Cerebellar cortex (tissue), 1 donor: ENCODE data around the gene TNS2.

Source experiments
- DNase-seq: peaks from one replicate; pipeline ENCODE4 v3.0.0-alpha.2; 2015; ENCODE audit warnings: low spot score

Gene TNS2

GRCh38 chr12:53068811-53069585 lies 19.1 kb downstream of the TNS2 start:
- DNase-seq, result no peak

- DNase-seq, result no peak
Measured at GRCh38 chr12:53069621-53070410, 20.0 kb downstream of the TNS2 start.

- no peak for DNase-seq
Measured at GRCh38 chr12:53070877-53071492, 21.1 kb downstream of the TNS2 start.

GRCh38 chr12:53071591-53072551 lies 22.0 kb downstream of the TNS2 start:
- no peak for DNase-seq

- DNase-seq, result no peak
Measured at GRCh38 chr12:53073881-53074280, 24.0 kb downstream of the TNS2 start.

GRCh38 chr12:53074283-53074998 lies 24.6 kb downstream of the TNS2 start:
- no peak for DNase-seq

GRCh38 chr12:53074999-53075370 lies 25.1 kb downstream of the TNS2 start:
- no peak for DNase-seq

- DNase-seq, result no peak
Measured at GRCh38 chr12:53076461-53076860, 26.6 kb downstream of the TNS2 start.

GRCh38 chr12:53077030-53077429 lies 27.2 kb downstream of the TNS2 start:
- DNase-seq, result no peak

- peak; percentile 37 for DNase-seq
Measured at GRCh38 chr12:53078425-53079225, 28.8 kb downstream of the TNS2 start.

- peak; percentile 97 for DNase-seq
Measured at GRCh38 chr12:53079226-53080117, 29.6 kb downstream of the TNS2 start, which contains the start of gene SPRYD3. TSS of gene SPRYD3 (minus strand) at chr12:53079390. CDS start at chr12:53079333, 57 bp downstream.

GRCh38 chr12:53082637-53083175 lies 32.8 kb downstream of the TNS2 start:
- DNase-seq, result no peak

GRCh38 chr12:53086361-53086760 lies 36.5 kb downstream of the TNS2 start:
- no peak for DNase-seq

- no peak for DNase-seq
Measured at GRCh38 chr12:53090105-53090504, 40.2 kb downstream of the TNS2 start.

GRCh38 chr12:53090554-53090953 lies 40.7 kb downstream of the TNS2 start:
- no peak for DNase-seq

GRCh38 chr12:53091756-53092155 lies 41.9 kb downstream of the TNS2 start:
- no peak for DNase-seq

- no peak for DNase-seq
Measured at GRCh38 chr12:53093777-53094393, 44.0 kb downstream of the TNS2 start.

- DNase-seq, result no peak
Measured at GRCh38 chr12:53094394-53094787, 44.5 kb downstream of the TNS2 start.
